ENCODE measurements around the gene LCTL.
"Not testable (repeated sequence)": the region's sequence is repeated elsewhere in the genome, so short reads cannot be mapped to it uniquely, and the experiment has no call there.

Gene LCTL

GRCh38 chr15:66563566-66564110, 2.2 kb downstream of the LCTL start:
- DNase-seq = no peak

GRCh38 chr15:66563126-66563525, 2.7 kb downstream of the LCTL start:
- no peak for DNase-seq

- no peak for DNase-seq
These were observed 4.8 kb downstream of the LCTL start for GRCh38 chr15:66560856-66561525.

- DNase-seq = no peak
These were observed 7.5 kb downstream of the LCTL start for GRCh38 chr15:66558271-66558670.

GRCh38 chr15:66555685-66556084, 10.1 kb downstream of the LCTL start:
- DNase-seq = no peak

- no peak for DNase-seq
These were observed 20.5 kb downstream of the LCTL start for GRCh38 chr15:66545255-66545654.

GRCh38 chr15:66542896-66543295, 22.9 kb downstream of the LCTL start:
- no peak for DNase-seq

GRCh38 chr15:66535056-66535455, 30.7 kb downstream of the LCTL start:
- no peak for DNase-seq

- DNase-seq = no peak
These were observed 41.0 kb downstream of the LCTL start for GRCh38 chr15:66524838-66525237.

DNA sequence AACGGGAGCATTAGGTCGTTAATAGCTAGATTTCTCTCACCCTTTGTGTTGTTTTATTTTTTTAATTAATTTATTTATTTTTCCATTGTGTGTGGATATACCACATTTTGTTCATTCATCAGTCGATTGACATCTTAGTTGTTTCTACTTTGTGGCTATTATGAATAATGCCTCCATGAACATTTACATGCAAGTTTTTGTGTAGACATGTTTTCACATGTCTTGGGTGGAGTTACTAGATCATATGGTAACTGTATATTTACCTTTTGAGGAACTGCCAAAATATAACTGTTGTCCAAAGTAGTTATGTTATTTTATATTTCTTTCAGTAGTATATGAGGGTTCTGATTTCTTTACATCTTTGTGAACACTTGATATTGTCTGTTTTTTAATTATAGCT, 41.9 kb downstream of the LCTL start:
- no peak for DNase-seq

GRCh38 chr15:66515901-66516322, 49.9 kb downstream of the LCTL start:
- DNase-seq = no peak

- DNase-seq = no peak
These were observed 51.2 kb downstream of the LCTL start for GRCh38 chr15:66514586-66514985.

DNA sequence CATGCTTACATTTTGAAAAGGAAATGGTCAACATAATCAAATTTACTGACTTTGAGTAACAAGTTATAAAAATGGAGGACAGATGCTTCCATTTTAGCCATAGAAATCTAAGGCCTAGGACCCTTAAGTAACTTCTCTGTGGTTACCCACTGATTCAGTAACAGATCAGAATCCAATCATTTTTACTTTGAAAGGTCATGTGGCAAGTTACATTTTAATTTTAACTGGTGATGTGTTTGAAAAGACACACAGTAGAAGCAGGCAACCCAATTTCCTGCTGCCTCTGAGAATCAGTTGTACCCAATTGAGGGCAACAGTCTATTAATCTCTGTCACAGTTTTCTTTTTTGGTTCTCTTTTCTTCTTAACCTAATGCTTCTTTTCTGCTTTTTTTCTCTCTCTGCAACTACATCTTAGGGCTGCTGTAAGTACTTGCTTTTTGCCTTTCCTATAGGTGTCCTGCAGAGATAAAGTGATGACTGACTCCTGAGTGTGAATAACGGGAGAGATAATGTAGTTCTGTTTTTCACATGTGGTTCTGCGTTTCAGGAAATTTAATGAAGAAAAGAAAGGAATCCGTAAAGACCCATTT, 57.4 kb downstream of the LCTL start:
- DNase-seq = no peak

DNA sequence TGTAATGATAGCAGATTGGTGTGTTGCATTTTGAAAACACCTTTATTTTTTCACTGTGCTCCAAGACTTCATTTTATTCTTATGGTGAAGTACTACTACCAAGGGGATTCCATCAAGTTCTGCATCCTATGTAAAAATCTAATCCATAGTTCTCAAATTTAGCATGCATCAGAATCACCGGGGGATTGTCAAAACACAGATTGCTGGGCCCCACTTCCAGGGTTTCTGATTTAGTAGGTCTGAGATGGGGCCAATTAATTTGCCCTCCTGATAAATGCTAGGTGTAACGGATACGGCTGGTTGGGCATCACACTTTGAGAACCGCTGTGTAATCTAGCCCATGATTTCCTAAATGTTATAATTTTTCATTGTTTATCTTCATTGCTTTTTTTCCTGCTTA, 60.0 kb downstream of the LCTL start:
- DNase-seq = no peak

GRCh38 chr15:66505430-66505811, 60.4 kb downstream of the LCTL start:
- DNase-seq = no peak

DNA sequence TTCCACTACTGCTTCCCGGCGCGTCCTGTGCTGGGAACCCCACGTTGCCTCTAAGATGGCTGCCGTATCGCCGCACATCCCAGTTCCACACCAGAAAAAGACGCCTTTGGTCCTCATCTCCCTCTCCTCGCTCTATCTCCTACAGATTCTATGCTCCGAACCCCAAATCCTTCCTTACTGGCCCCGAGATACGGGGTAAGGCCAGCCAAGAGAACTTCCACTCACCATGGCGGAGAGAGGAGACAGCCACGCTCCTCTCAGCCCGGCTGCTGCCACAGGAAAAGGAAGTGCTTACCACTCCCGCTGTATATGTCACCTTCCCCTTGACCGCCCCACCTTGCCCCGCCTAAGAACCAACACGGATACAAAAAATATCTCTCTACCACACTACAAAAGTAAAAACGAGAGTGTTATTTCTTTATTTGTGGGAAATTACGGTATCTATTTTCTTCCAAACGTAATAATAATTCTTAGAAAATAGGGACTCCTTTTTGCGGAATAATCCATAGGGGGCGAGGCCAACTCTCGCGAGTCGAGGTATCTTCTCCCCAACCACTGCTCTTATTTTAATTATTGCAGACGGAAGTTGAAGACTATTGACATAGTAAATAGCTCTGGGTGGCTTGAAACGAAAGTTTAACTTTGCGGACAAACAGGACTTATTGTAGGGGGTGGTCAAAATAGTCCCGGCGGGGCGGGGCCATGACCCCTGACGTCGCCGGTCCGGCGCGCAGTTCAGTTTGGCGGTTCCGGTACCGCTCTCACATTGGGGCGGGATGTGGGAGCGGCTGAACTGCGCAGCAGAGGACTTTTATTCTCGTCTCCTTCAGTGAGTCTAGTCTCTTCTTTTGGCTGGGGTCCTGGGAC, 61.0 kb downstream of the LCTL start, which contains the start of the genes RPL4 and ZWILCH:
TSS of gene RPL4 (minus strand) at position 293 of the 867 bp plus-strand sequence. CDS start at position 228, 65 bp downstream.
TSS of gene ZWILCH (plus strand) at position 764 of the 867 bp plus-strand sequence. CDS start at position 777, 13 bp downstream.
- DNase-seq = peak; percentile 89

DNA sequence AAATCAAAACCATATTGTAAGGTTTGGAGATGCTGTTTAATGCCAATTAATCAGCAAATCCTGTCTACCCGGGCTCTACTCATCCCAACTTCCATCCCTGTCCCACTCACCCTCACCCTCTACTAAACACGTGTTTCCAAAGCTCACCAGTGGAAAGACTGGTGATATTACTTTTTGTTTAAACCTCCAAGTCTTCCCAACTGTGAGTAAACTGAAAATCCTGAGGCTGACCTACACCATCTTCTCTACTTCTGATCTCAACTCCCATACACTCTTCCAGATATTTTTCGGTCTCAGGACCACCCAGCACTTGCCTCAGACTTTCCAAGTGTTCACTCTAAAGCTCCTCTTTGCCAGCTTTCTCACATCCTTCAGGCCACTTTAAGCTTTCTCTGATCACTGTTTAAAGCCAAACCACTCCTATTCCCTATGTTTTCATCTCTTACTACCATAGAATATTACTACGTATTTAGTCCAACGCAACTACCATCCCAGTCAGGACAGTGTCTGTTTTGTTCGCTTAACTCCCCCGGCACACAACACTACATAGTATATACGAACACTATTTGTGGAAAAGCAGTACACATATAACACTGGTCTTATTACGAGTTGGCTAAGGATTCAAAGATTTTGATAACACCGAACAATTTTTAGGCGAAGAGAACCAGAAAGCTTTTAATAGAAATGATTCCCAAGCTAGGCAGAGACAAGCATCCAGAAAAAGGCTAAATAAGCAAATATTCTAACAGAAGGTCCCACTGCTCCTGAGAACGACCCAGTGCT, 61.8 kb downstream of the LCTL start:
- DNase-seq = no peak

GRCh38 chr15:66503041-66503648, 62.7 kb downstream of the LCTL start:
- not testable (repeated sequence) for DNase-seq

DNA sequence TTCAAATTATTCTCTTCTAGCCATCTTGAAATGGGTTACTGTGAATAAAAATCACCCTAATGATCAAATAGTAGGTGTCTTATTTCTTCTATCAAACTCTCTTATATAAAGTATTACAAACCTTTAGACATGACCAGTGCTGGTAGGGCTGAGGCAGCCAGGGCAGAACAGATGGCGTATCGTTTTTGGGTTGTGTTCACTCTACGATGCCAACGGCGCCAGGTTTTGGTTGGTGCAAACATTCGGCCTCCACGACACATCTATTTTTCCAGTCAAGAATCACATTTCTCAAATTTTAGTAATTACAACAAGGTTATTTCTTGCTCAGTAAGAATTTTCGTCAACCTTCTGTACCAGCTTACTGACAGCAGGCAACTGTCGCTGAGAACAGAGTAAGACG, 63.3 kb downstream of the LCTL start:
- DNase-seq = no peak

DNA sequence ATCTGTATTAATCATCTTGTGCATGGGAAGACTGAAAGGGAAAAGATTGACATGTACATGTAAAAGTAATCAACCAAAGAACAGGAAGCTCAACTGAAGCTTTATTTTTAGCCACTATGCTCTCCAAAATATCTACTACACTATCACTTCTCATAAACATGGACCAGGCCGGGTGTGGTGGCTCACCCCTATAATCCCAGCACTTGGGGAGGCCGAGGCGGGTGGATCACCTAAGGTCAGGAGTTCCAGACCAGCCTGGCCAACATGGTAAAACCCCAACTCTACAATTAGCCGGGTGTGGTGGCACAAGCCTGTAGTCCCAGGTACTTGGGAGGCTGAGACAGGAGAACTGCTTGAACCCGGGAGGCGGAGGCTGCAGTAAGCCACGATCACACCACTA, 65.5 kb downstream of the LCTL start:
- DNase-seq = not testable (repeated sequence)

DNA sequence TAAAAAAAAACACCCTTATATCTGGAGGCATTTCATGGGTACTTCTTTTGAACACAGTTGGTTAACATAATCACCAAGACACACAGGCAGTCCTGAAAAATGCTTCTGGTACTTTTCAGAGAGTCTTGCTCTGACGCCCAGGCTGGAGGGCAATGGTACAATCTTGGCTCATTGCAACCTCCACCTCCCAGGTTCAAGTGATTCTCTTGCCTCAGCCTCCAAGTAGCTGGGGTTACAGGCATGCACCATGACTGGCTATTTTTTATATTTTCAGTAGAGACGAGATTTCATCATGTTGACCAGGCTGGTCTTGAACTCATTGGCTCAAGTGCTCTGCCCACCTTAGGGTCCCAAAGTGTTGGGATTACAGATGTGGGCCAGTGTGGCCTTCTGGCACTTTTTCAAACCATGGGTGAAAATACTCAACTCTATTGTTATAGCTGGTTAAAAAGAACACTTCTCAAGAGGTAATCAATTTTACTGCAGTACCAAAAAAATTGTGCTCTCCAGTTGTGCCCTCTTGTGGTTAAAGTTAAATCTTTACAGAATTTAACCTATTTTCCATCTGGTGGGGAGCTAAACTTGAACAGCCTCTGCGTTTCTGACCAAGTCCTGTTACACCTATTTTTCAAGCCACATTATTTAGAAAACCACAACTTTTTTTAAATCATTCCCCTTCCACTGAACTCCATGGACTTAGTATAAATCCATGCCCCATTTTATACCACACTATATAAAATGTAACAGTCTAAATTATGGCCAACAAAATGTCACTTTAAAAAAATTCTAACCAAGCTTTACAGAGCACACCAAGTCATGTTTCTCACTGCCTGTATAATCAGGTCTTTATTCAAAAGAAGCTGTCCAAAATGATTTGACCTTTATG, 67.1 kb downstream of the LCTL start:
- peak; percentile 46 for DNase-seq
